GM19372 (cell line): ENCODE results near the gene ZNF892.
"Not testable (repeated sequence)": the region's sequence is repeated elsewhere in the genome, so short reads cannot be mapped to it uniquely, and the experiment has no call there.

Experiments
- ATAC-seq: cut with Tn5 transposase; IDR thresholded peaks from one replicate; pipeline ENCODE4 v1.9.1; 2021; ENCODE audit warnings: mild to moderate bottlenecking, low read depth, moderate library complexity; ENCODE audit not compliant: unreplicated experiment

Gene ZNF892

DNA sequence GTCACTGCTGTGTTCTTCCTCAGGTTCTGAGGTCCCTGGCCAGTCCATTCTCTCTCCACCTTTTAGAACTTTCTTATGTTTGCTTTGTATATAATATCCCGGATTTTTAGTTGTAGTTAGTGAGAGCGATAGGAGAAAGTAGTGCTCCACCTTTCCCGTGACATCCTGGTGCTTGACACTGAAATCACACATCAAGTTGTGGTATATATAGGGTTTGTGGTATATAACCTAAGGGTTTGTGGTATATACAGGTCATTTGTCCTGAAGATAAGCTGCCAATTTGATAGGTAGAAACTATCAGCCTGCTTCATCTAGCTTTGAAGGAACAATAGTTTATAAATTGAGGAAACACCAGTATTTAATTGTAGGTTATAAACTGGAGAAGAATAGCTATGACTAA, 13.1 kb downstream of the ZNF892 start:
- ATAC-seq, result no peak

DNA sequence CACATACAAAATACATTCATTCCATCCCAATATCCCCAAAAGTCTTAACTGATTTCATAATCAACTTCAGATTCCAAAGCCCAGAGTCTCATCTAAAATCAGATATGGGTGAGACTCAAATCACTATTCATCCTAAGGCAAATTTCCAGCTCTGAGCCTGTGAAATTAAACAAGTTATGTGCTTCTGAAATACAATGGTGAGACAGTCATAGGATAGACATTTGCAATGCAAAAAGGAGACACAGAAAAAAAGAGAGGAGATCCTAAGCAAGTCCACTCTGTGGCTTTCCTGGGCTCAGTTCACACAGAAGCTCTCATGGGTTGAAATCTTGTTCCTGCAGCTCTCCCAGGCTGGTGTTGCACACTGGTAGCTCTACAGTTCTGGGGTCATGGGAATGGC, 18.3 kb downstream of the ZNF892 start:
- ATAC-seq, result no peak

DNA sequence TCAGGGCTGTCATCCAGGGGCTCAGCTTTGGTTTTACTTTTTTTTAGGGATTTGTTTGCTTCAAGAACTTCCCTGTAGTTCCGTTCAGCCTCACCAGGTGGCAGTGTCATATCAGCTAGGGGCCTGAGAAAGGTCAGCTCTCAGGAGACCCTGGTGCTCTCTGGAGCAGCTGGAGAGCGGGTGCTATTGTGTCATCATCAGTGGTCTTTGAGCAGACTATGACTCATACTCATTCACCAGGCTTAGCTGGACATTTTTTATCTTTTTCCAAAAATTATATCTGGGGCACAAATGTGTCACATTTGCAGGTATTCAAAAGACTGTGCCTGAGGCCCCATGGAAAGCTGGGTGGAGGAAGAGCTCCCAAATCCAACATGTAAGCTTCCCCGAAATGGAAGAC, 24.4 kb downstream of the ZNF892 start:
- no peak for ATAC-seq

DNA sequence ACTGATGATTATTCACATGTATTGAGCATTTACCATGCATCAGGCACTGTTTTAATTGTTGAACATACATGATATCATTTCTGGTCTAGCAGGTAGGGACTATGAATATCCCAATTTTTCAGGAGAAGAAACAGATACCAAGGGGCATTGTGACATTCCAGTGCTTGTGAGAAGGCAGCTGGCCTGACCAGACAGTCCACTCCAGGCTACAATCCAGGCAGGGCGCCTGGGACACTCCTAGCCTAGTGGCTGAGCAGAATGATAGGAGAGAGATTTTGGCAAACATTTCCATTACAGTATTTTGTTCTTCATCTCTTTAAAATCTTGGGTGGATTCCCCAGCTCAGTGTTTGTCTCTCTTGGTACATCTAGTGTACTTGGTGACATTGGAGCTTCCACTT, 24.9 kb downstream of the ZNF892 start:
- ATAC-seq, result no peak

DNA sequence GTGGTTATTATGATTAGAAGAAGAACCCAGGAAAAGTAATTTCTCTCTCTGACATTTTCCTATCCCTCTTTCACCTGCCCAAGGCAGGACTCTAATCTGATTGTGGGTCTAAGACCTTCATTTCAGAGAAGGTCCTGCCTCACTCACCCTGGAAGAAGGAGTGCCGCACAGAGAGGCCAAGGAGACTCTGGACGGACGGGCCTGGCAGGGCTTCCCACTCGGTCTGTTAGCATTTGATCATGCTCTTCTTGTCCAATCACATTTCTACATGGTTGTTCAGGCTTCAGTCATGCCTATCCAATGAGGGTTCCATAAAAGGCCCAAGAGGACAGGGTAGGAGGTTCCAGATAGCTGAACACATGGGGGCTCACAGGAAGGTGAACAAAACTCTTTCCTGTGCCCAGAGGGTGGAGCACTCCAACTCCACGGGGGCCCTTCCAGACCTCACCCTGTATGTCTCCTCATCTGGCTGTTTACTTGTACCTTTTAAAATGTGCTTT, 27.0 kb downstream of the ZNF892 start:
- ATAC-seq, result no peak

DNA sequence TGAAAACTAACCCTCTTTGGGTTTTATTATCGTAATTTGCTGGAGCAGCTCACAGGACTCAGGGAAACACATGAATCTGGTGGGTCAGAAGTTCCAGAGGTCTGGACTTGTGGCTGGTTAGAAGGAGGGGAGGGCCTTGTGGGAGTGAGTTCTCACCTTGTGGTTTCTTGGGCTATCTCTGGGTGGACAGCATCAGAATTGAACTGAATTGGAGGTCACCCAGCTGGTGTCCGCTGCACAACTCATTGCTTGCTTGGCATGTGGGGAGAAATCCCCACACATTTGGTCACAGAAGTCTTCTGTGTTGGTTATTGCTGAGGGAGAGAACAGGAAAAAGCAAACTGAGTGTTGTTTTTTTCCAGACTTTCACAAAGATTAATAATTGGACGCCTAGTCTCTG, 27.5 kb downstream of the ZNF892 start:
- ATAC-seq, result no peak

DNA sequence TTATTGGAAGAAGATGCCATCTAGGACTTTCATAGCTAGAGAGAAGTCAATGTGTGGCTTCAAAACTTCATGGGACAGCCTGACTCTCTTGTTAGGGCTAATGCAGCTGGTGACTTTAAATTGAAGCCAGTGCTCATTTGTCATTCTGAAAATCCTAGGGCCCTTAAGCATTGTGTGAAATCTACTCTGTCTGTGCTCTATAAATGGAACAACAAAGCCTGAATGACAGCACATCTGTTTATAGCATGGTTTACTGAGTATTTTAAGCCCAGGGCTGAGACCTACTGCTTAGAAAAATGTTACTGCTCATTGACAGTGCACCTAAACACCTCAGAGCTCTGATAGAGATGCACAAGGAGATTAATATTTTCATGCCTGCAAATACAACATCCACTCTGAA, 30.8 kb downstream of the ZNF892 start:
- no peak for ATAC-seq

DNA sequence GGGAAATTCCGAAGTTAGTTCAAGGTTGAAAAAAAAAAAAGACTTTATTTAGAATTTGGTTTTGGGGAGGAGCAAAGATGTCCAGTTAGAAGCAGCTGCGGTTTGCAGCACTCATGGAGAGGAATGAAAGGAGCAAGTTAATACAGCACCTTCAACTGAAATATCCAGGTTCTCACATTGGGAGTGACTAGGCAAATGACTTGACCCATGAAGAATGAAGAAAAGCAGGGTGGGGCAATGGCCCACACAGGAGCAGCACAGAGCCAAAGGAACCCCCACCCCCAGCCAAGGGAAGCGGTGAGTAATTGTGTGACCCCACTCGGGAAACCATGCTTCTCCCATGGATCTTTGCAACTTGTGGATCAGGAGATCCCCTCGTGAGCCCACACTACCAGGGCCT, 32.8 kb downstream of the ZNF892 start:
- no peak for ATAC-seq

DNA sequence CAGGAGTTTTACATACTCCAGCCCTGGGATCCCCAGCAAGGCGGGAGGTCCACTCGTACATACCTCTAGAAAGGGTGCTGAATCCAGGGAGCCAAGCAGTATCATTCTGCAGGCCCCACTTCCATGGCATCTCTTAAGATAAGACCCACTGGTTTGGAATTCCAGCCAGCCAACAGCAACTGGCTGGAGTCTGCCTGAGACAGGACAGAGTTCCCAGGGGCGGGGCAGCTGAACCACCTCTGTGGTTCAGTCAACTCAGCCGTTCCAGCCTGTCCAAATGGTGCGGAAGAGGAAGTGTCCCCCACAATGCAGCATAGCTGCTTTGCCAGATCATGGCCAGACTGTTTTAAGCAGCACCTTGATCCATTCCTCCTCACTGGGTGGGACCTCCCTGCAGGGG, 33.2 kb downstream of the ZNF892 start:
- no peak for ATAC-seq

DNA sequence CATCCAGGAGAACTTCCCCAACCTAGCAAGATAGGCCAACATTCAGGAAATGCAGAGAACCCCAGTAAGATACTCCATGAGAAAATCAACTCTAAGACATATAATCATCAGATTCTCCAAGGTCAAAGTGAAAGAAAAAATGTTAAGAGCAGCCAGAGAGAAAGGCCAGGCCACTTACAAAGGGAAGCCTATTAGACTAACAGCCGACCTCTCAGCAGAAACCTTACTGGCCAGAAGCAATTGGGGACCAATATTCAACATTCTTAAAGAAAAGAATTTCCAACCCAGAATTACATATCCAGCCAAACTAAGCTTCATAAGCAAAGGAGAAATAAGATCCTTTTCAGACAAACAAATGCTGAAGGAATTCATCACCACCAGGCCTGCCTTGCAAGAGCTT, 34.8 kb downstream of the ZNF892 start:
- not testable (repeated sequence) for ATAC-seq
